Activated CD4-positive, alpha-beta T cell treated with anti-CD3 and anti-CD28 coated beads, Interleukin-10, Interleukin-2, amounts not matched to agents 100 ng/mL and 50 ng/mL, durations not matched to agents 16 hours and 8 hours (primary cell): ENCODE data around the gene CTRB2.
"Not testable (repeated sequence)": the region's sequence is repeated elsewhere in the genome, so short reads cannot be mapped to it uniquely, and the experiment has no call there.

Experiments
- DNase-seq: peaks from one replicate; pipeline ENCODE4 v3.0.0-alpha.2; 2020

CTRB2 gene

DNA sequence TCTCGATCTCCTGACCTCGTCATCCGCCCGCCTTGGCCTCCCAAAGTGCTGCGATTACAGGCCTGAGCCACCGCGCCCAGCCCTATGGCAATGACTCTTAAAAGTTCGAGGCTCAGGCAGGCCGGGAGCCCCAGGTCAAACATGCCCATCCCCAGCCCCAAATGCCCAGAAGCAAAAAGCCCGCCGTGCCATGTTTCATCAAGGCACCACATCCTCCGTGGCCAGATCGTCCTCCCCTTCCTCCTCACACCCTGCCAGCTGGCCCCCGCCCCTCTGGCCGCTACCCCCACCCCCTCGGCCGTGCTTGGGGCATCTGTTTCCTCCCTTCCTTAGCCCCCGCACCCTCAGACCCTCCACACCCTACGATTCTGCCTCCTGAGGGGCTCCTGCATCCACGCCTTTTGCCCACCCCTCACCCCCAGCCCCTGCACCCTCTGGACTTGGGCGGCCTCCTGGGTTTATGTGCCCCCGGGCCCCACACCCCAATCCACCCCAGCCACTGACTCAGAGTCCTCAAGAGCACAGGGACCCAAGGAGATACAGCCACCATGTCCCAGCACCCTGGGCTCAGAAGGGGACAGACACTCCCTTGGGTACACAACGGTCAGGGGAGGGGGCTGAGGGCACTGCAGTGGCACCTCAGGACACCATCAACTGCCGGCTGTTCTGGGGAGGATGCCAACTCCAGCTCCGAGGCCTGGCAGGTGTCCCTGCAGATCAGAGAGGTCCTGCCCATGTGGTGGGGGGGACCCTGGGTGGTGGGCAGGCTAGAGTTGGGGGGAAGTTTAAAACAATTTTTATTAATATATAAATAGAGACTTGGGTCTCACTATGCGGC lies 18.9 kb upstream of the CTRB2 start:
- DNase-seq, result no peak

DNA sequence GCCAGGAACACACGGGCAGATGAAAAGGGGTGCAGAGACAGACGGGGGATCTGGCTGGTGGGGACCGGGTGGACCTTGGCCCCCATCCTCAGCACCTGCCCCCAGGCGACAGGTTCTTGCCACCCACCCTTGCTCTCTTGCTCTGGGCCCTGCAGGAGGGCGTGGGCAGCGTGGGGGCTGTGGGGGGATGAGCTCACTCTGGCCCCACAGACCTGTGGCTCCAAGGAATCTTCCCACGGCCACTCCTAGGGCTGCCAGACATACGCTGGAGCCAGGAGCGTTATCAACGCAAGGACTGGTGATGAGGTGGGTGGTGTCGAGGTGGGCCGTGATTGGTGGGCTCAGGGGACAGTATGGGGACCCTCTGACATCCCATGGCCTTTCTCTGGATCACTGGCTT lies 18.1 kb upstream of the CTRB2 start:
- no peak for DNase-seq

DNA sequence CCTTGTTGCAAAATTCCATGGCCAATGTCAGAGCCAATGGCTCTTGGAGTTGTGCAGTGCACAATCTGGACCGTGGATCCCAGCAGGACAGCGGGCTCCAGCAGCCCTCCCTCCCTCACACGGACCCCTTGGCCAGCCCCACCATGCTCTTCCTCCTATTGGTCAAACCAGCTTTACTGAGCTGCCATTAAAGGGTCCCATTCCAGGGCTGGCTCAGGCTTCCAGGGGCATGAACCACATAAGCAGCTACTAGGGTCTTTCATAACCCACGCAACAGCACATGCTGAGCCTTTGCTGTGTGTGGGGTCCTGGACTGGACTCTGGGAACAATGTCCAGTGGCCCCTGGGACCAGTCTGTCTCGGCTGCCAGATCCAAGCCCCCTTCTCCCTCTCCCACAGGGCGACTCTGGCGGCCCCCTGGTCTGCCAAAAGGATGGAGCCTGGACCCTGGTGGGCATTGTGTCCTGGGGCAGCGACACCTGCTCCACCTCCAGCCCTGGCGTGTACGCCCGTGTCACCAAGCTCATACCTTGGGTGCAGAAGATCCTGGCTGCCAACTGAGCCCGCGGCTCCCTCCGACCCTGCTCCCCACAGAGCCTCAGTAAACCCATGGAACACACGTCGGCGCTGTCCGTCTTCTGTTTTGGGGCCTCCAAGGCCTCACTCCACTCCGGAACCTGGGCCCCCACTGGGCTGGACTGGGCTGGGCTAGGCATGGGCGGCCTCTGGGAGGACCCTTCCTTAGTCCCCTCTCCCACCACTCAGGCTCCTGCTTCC lies 17.5 kb upstream of the CTRB2 start:
- no peak for DNase-seq

DNA sequence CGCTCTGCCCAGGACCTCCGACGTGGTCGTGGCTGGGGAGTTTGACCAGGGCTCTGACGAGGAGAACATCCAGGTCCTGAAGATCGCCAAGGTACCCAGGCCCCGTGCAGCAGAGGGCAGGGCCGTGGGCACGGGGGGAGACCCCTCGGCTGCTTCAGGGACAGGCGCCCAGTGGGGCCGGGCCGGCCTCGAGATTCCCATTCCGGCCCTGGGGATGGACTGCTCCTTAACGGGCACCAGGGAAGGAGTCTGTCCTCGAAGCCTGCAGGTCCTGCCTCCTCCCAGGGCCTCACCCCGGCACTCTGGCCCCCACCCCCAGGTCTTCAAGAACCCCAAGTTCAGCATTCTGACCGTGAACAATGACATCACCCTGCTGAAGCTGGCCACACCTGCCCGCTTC lies 16.2 kb upstream of the CTRB2 start:
- DNase-seq, result not testable (repeated sequence)

- DNase-seq, result no peak
Measured at GRCh38 chr16:75222271-75222783, 15.4 kb upstream of the CTRB2 start.

DNA sequence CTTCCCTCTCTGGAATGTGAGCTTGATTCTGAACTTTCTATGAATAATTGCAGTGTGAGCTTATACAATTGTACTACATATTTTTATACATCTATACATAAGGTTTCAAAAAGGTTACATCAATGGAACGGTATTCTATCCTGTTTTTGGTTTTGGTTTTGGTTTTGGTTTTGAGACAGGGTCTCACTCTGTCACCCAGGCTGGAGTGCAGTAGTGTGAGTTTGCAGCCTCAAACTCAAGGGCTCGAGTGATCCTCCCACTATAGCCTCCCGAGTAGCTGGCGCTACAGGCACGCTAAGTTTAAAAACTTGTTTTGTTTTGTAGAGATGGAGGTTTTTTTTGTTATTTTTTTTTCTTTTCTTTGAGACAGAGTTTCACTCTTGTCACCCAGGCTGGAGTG lies 12.9 kb upstream of the CTRB2 start:
- no peak for DNase-seq

DNA sequence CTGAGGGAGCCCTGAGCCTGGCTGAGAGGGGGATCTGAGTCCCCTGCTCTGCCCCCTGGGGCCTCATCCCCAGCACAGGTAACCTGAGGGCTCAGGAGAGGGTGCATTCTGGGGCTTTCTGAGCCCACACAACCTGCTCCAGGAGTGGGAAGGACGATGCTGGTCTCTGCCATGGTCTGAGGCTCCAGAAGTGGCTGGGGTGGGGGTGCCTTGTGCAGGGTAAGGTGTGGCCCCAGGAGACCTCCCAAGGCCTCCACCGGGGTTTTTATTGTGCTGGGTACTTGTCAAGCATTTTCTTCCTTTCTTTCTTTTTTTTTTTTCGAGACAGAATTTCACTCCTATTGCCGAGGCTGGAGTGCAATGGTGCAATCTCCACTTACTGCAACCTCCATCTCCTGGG lies 12.1 kb upstream of the CTRB2 start:
- DNase-seq, result no peak

DNA sequence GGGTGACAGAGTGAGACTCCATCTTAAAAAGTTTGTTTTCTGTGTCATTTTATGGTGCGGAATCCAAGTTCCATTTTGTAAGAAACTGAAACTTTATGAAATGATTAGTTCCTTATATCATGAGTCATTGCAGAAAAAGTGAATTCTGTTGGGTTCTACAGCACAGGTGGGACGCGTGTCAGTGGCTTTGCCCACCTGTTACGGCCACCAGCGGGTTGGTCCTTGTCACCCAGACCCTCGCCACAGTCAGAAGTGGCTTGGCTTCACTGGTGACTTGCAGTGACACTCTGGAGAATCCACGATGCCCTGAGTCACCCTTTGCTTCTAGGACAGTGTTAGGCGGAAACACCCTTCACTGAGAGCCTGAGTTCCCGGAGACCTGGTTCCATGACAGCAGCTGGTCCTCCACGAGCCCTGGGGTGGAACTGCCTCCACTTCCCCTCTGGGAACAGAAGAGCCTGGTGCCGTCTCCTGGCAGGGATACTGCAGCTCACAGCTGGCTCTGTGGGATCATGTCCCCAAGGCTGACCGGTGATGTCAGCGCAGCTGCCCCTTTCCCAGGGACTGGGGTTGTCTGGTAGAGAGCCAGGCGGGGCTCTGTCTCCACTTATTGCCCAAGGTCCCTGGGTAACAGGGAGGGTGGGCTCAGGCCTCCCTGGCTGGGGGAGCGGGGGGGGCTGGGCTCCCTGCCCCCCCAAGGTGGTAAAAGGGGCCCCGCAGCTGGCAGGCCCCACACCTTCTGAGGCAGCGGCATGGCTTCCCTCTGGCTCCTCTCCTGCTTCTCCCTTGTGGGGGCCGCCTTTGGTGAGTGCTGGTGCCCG lies 11.5 kb upstream of the CTRB2 start, which contains the start of gene CTRB1:
TSS of gene CTRB1 (plus strand) at position 733 of the 821 bp plus-strand sequence. CDS start at position 753, 20 bp downstream.
- DNase-seq, result peak; percentile 4

GRCh38 chr16:75217389-75217851 lies 10.5 kb upstream of the CTRB2 start:
- DNase-seq, result no peak

GRCh38 chr16:75216576-75216975 lies 9.6 kb upstream of the CTRB2 start:
- no peak for DNase-seq

- DNase-seq, result no peak
Measured at GRCh38 chr16:75216127-75216526, 9.2 kb upstream of the CTRB2 start.

DNA sequence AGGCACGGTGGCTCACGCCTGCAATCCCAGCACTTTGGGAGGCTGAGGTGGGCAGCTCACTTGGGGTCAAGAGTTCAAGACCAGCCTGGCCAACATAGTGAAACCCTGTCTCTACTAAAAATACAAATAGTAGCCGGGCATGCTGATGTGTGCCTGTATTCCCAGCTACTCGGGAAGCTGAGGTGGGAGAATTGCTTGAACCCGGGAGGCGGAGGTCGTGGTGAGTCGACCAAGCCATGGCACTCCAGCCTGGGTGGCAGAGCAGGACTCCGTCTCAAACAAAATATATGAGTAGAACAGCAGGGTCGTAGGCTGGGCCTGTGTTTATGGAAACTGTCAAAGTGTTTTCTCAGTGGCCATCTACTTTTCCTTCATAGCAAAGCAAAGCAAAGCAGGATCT lies 4.3 kb upstream of the CTRB2 start:
- not testable (repeated sequence) for DNase-seq

- no peak for DNase-seq
Measured at GRCh38 chr16:75209944-75210343, 3.0 kb upstream of the CTRB2 start.

DNA sequence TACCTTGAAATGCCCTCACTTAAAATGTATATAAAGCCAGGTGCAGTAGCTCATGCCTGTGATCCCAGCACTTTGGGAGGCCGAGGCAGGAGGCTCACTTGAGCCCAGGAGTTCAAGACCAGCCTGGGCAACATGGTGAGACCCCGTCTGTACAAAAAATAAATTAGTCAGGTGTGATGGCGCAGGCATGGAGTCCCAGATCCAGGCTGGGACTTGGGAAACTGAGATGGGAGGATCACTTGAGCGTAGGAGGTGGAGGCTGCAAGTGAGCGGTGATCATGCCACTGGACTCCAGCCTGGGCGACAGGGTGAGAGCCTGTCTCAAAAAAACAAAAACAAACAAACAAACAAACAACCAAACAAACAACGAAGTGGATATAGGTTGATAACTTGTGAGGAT lies 2.6 kb upstream of the CTRB2 start:
- not testable (repeated sequence) for DNase-seq

- no peak for DNase-seq
Measured at GRCh38 chr16:75208861-75209505, 2.0 kb upstream of the CTRB2 start.

DNA sequence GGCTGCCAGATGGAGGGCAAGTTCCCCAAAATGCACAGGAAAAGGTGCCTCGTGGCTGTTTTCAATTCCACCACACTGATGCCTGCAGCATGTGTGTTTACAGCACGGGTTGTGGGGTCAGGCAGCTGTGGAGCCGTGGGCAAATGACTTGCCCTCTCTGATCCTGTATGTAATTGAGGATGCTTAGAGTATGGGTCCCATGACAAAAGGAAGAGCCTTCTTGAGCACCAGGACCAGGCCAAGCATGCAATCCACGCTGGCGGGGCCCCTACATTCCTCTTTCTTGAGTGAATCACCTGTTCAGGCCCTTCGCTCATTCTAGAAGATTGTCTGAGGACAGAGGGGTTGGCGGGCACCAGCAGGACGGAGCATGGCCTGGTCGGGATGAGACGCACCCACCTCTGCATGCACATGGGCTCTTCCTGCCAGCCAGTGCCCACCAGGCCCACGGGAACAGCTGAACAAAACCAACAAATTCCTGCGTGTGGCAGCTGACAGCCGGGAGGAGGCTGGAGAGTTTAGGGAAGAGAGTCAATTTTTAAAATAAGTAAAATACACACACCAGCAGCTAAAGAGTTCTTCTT lies 1.4 kb upstream of the CTRB2 start:
- no peak for DNase-seq

DNA sequence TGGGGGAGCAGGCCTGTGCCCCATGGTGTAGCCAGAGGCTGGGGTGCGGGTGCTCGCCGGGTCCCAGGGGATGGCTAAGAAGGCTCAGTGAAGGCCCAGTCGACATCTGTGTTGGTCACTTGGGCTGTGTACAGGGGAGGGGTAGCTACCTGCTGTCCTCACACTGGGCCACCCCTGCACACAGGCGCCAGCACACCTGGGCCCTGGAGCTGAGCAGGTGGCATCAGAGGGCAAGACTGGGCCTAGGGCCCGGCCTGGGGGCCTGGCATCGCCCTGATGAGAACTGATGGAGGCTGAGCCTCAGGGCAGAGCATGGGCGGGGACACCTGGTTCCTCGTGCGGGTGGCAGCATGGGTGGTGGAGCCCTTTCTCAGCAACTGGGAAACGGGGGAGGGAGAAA lies 870 bp upstream of the CTRB2 start:
- no peak for DNase-seq

DNA sequence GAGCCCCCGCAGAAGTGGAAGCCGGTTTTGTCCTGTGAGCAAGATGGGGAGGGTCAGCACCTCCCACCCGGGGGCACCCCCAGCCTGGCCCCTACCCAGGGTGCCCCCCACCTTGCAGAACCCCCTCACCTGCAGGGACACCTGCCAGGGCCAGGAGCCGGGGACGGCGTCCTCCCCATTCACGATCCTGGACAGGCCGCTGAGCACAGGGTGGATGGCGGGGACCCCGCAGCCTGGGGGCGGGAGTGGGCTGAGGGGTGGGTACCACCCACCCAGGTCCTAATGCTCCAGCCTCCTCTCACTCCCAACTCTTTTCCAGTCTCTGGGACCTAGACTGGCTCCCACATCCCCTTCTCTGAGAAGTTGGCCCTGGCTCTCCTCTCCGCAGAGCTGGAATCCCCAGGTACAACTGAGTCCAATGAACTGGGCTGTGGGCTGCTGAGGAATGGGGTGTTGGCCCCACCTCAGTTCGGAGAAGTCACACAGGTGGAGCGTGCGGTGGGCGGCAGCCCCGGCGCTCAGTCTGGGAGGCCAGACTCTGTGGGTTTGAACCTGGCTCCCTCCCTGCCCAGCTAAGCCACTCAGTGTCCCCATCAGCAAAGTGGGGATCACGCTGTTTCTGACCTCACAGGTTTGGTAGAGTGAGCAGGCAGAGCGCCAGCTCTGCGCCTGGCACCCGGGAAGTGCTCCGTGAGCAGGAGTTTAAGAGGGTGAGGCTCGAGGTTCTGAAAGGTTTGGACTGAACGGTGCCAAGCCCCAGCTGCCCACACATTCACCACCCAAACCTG lies 806 bp downstream of the CTRB2 start:
- not testable (repeated sequence) for DNase-seq

GRCh38 chr16:75205438-75205837 lies 1.5 kb downstream of the CTRB2 start:
- not testable (repeated sequence) for DNase-seq

- not testable (repeated sequence) for DNase-seq
Measured at GRCh38 chr16:75204905-75205304, 2.1 kb downstream of the CTRB2 start.

GRCh38 chr16:75204410-75204758 lies 2.6 kb downstream of the CTRB2 start:
- DNase-seq, result no peak
